Mesodermal cell (in vitro differentiated cells): ENCODE data around the gene EDARADD.
"Not testable (repeated sequence)": the region's sequence is repeated elsewhere in the genome, so short reads cannot be mapped to it uniquely, and the experiment has no call there.

Source experiments
- H3K27ac ChIP-seq: 2 replicates; pipeline ENCODE4 v1.7.0; 2013; ENCODE audit warnings: mild to moderate bottlenecking, low read depth, low read length, moderate library complexity; ENCODE audit not compliant: severe bottlenecking
- H3K36me3 ChIP-seq: 2 replicates; pipeline ENCODE4 v1.7.1; 2013; ENCODE audit warnings: mild to moderate bottlenecking, low read length, moderate library complexity; ENCODE audit not compliant: control insufficient read depth, insufficient read depth
- H3K4me1 ChIP-seq: one replicate; pipeline ENCODE4 v1.7.1; 2013; ENCODE audit warnings: mild to moderate bottlenecking, low read length; ENCODE audit not compliant: insufficient read depth, control insufficient read depth, poor library complexity, severe bottlenecking
- H3K4me3 ChIP-seq: 2 replicates; pipeline ENCODE4 v1.7.0; 2013; ENCODE audit warnings: low read length, control low read depth, mild to moderate bottlenecking; ENCODE audit not compliant: insufficient read depth, poor library complexity, severe bottlenecking; ENCODE audit errors: extremely low read depth
- H3K9me3 ChIP-seq: 2 replicates; pipeline ENCODE4 v1.7.1; 2013; ENCODE audit warnings: mild to moderate bottlenecking, low read length, moderate library complexity; ENCODE audit not compliant: control insufficient read depth
- WGBS, 2 experiments: methylation state at CpG; one replicate each; pipeline ENCODE4 v1.1.5; 2013; ENCODE audit warnings: missing lambda C conversion rate in 2 of 2; ENCODE audit not compliant: insufficient coverage in 2 of 2; 5-methylcytosine and 5-hydroxymethylcytosine counted together

EDARADD gene

GRCh38 chr1:236363237-236363636, 30.8 kb upstream of the EDARADD start:
- Histone ChIP-seq H3K4me3 (no peak overlapping the region), H3K9me3 (no peaks in the 10 kb centered on the region), H3K4me1 (no peaks in the 10 kb centered on the region), H3K27ac (no peak overlapping the region), H3K36me3 (no peaks in the 10 kb centered on the region)
- 100% methylated on average over 3 of the region's 5 CpGs; no CpG with 5 or more reads in 1 of the 2 experiments for WGBS, 2 experiments

GRCh38 chr1:236365999-236366570, 28.0 kb upstream of the EDARADD start:
- Histone ChIP-seq H3K27ac (no peak overlapping the region), H3K4me1 (no peaks in the 10 kb centered on the region), H3K4me3 (no peak overlapping the region), H3K36me3 (no peaks in the 10 kb centered on the region), H3K9me3 (no peaks in the 10 kb centered on the region)
- WGBS, 2 experiments, result 81 to 92% methylated on average over 6 to 7 of the region's 7 CpGs

- H3K4me3 ChIP-seq, H3K4me1 ChIP-seq, H3K27ac ChIP-seq, H3K9me3 ChIP-seq, H3K36me3 ChIP-seq: not testable (repeated sequence)
- 89 to 91% methylated on average over 9 of the region's 12 CpGs for WGBS, 2 experiments
Observed at GRCh38 chr1:236366681-236367080, 27.4 kb upstream of the EDARADD start.

DNA sequence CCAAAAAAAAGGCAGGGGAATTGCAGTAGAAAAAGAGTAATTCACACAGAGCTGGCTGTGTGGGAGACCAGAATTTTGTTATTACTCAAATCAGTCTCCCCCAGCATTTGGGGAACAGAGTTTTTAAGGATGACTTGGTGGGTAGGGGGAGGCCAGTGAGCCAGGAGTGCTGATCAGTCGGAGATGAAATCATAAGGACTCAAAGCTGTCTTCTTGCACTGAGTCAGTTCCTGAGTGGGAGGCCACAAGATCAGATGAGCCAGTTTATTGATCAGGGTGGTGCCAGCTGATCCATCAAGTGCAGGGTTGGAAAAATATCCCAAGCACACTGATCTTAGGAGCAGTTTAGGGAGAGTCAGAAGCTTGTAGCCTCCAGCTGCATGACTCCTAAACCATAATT, 23.7 kb upstream of the EDARADD start:
- Histone ChIP-seq H3K4me1 (no peaks in the 10 kb centered on the region), H3K4me3 (no peak overlapping the region), H3K27ac (no peak overlapping the region), H3K9me3 (no peaks in the 10 kb centered on the region), H3K36me3 (no peaks in the 10 kb centered on the region)
- WGBS, 2 experiments, result 73 to 100% methylated on average over 1 of the region's 1 CpG

DNA sequence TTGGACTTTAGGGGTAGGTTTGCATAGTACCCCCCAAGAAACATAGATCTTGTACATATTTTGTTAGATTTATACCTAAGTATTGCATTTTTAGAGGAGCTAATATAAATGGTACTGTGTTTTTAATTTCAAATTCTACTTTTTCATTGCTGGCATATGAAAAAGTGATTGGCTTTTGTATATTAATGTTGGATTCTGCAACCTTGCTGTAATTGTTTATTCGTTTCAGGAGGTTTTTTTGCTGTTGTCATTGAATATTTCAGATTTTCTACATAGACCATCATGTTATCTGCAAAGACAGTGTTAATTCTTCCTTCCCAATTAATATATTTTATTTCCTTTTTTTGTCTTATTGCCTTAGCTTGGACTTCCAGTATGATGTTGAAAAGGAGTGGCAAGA, 23.0 kb upstream of the EDARADD start:
- H3K36me3 ChIP-seq, result no peaks in the 10 kb centered on the region
- no peaks in the 10 kb centered on the region for H3K9me3 ChIP-seq
- no peak overlapping the region for H3K27ac ChIP-seq
- H3K4me1 ChIP-seq, result no peaks in the 10 kb centered on the region
- H3K4me3 ChIP-seq, result no peak overlapping the region
- no CpG with 5 or more reads among the region's 1 CpG for WGBS, 2 experiments

DNA sequence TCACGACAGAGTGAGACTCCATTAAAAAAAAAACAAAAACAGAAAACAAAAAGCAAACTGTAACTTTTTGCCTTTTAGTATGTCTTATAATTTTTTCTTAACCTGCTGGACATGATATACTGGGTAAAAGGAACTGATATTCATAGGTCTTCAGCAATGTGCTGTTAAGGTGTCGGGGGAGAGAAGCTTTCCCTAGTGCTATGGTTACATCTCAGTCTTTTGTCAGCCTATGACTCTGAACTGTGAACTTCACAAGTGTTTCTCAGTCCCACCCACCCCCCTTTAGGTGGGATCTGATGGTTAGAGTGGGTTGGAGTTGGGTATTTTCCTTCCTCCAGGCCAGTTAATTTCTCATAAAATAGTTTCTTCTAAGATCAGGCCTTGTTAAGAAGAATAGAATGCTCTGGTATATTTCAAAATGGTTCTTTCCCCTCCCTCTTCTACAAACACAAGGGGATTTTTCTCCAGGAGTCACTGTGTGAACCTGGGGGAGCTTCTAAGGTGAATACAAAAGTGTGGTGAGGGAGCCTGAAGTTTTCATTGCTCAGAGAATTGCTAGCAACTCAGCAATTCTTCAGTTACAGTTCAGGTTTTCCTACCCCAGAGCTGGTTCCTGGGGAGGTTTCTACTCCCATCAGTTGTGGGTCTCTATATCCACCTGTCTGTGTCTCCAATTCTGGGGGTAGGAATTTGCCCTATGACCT, 16.1 kb upstream of the EDARADD start:
- Histone ChIP-seq H3K9me3 (no peaks in the 10 kb centered on the region), H3K4me3 (no peak overlapping the region), H3K27ac (no peak overlapping the region), H3K4me1 (no peaks in the 10 kb centered on the region), H3K36me3 (no peaks in the 10 kb centered on the region)
- no CpG with 5 or more reads among the region's 2 CpGs for WGBS, 2 experiments

GRCh38 chr1:236381565-236382158, 12.4 kb upstream of the EDARADD start:
- Histone ChIP-seq H3K36me3 (no peaks in the 10 kb centered on the region), H3K4me1 (no peaks in the 10 kb centered on the region), H3K9me3 (no peaks in the 10 kb centered on the region), H3K4me3 (no peak overlapping the region), H3K27ac (no peak overlapping the region)

GRCh38 chr1:236388332-236388731, 5.8 kb upstream of the EDARADD start:
- no peaks in the 10 kb centered on the region for H3K36me3 ChIP-seq
- no peaks in the 10 kb centered on the region for H3K9me3 ChIP-seq
- no CpG with 5 or more reads among the region's 2 CpGs for WGBS, 2 experiments
- H3K4me1 ChIP-seq, result no peaks in the 10 kb centered on the region
- H3K27ac ChIP-seq, result no peak overlapping the region
- H3K4me3 ChIP-seq, result no peak overlapping the region

GRCh38 chr1:236389253-236389652, 4.8 kb upstream of the EDARADD start:
- Histone ChIP-seq H3K9me3 (no peaks in the 10 kb centered on the region), H3K4me3 (no peak overlapping the region)
- WGBS, 2 experiments, result no CpG with 5 or more reads among the region's 1 CpG

DNA sequence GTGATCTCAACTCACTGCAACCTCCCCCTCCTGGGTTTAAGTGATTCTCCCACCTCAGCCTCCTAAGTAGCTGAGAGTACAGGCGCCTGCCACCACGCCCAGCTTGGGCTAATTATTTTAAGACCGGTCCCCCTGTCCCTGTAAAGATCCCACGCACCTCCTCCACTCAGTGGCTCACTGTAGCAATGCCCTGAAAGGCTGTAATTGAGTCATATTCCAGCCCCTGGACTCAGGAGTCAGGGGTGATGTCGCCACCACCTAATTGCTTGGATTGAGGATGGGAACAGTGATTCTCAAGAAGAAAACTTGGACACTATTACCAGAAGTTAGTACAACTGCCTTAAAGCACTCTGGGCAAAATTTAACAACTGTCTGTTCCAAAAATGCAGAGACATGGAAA, 3.1 kb upstream of the EDARADD start:
- 76 to 83% methylated on average over 4 to 5 of the region's 5 CpGs for WGBS, 2 experiments

More at GRCh38 chr1:236389253-236389652, 4.8 kb upstream of the EDARADD start:
- no peaks in the 10 kb centered on the region for H3K4me1 ChIP-seq
- no peaks in the 10 kb centered on the region for H3K36me3 ChIP-seq
- H3K27ac ChIP-seq, result no peak overlapping the region

GRCh38 chr1:236392182-236392581, 1.9 kb upstream of the EDARADD start:
- no peak overlapping the region for H3K4me3 ChIP-seq
- no peaks in the 10 kb centered on the region for H3K4me1 ChIP-seq
- H3K36me3 ChIP-seq, result no peaks in the 10 kb centered on the region
- H3K27ac ChIP-seq, result no peak overlapping the region
- H3K9me3 ChIP-seq, result no peaks in the 10 kb centered on the region
- 85 to 94% methylated on average over 2 of the region's 2 CpGs for WGBS, 2 experiments

More for the DNA sequence above, 3.1 kb upstream of the EDARADD start:
- Histone ChIP-seq H3K4me3 (no peak overlapping the region), H3K27ac (no peak overlapping the region), H3K4me1 (no peaks in the 10 kb centered on the region), H3K36me3 (no peaks in the 10 kb centered on the region), H3K9me3 (no peaks in the 10 kb centered on the region)
